ENCODE results near the gene SERP2. TPM values are rescaled to one million over a fixed set of nuclear protein-coding genes. Genes with fewer than 3 reads are reported as not detected.

Gene SERP2
- total RNA-seq, 1 experiment from 2014 or later, result not detected

DNA sequence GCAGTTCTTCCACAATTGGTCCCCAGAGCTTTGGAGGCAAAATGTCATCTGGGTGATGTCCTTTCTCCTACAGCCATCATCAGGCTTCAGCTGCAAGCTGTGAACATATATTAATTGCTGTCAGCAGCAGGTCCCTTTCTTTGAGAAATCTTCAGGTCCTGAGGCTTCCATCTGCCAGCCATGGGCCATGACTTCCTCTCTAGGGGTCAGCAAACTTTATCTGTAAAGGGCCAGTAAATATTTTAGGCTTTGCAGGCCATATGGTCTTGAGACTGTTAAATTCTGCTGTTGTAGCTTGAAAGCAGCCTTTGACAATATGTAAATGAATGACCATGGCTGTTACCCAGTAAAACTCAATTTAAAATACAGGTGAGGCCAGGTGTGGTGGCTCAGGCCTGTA, 27.1 kb downstream of the SERP2 start:
- no peak for DNase-seq (ENCODE audit: low read depth, low spot score)
- in situ Hi-C loops (cut with HindIII; ENCODE audit: low pct_unique_long_range_greater_than_20kb, low sequenced_read_pairs), result no loop called here

DNA sequence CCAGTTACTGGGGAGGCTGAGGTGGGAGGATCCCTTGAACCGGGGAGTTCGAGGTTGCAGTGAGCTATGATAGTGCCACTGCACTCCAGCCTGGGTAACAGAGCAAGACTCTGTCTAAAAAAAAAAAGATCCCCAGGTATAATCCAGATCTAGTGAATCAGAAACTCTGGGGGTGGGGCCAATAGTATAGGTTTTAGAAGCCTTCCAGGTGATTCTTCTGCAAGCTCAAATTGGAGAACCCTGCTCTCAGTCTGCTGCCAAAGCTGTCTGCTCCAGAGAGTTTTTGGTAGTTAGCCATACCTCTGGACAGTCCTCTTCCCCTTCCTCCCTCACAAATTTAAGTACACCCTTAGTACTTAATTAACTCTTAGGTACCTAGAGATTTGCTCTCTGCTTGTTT, 28.0 kb downstream of the SERP2 start:
- no peak for DNase-seq (ENCODE audit: low read depth, low spot score)
- in situ Hi-C loops (cut with HindIII; ENCODE audit: low pct_unique_long_range_greater_than_20kb, low sequenced_read_pairs), result no loop called here

DNA sequence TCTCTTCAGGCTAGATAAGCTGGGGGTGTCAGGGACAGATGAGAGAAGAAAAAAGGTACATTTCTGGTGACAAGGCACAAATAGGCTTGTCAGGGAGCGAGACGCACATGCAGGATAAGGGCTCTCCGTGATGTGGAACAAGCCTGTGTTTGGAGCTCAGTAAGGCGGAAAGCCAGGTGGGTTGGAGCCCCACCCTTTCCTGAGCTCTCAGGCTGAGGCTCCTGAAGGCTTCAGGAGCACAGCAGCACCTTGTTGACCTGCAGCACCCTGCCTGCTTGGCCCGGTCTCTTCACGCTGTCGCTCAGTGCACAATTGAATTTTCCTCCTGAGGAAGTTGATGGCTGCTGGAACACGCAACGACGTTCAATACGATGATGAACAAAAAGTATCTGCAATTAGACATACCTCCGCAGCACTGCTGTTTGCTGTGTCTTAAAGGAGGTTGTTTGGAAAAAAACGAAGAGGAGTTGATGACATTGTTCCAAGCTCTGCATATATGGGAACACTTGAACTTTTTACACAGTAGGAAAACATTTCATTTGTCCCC, 29.3 kb downstream of the SERP2 start:
- in situ Hi-C loops (cut with HindIII; ENCODE audit: low pct_unique_long_range_greater_than_20kb, low sequenced_read_pairs), result no loop called here
- no peak for DNase-seq (ENCODE audit: low read depth, low spot score)

DNA sequence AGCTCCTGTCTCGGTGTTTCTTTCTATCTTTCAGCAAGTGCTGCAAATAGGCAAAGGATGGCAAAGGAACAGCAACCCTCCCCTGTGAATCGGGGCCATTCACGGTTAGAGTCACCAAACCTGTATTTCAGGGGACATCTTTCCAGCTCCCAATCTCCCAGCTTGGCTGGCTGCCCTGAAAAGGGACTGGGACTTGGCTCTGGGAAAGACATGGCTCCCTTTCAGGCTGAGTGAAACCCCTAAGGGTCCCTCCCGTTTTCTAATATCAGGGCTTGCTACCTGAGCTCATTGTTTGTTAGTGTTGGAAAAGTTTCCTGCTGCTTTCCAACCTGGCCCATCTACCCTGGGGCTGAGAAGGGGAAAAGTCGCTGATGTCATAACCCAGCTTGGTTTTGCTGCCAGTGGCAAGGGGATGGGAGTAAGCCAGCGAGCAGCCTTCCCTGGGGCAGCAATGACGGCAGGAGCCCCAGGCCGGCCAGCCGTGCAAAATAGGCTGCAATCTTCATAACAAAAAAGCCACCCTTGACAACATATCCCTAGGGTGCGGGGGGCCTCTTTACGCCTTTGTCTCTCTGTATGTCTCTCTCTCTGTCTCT, 29.9 kb downstream of the SERP2 start:
- DNase-seq (ENCODE audit: low read depth, low spot score), result no peak
- in situ Hi-C loops (cut with HindIII; ENCODE audit: low pct_unique_long_range_greater_than_20kb, low sequenced_read_pairs), result no loop called here

DNA sequence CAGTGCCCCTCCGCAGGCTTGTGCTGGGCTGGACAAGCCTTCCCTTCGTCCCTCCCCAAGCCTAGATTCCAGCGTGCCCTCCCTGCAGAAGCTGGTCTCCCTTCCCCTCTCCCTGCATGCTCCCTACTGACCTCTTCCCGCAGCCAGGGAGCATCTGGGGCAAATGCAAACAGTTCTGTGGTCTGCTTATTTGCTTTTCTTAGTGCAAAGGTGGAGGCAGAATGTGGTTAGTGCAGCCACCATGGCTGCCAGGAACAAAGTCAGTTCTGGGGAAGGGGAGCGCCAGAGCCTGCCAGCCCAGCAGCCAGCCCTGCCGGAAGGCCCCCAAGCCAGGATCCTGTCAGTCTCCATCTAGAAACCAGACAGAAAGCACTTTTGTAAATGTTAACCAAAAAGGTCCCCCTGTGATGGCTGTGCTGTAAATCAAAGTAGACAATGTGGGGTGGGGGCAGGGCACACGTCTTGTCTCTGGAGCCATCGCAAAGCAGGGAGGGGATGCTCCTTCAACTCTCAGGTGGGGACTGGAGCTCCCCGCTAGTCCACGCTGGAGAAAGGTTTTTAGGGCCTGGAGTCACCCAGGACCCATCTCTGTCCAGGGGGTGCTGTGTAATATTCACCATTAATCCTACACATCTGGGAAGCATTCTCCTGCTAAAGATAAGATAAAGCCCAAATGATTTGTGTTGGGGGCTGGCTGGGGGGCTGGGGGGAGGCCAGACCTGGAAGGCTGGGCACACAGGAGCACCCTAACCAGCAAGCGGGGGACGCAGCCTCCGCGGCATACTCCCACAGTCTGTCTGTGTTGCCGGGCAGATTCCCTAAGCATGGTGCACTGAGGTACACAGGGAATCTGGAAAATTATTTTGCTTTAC, 30.9 kb downstream of the SERP2 start:
- DNase-seq (ENCODE audit: low read depth, low spot score), result no peak

DNA sequence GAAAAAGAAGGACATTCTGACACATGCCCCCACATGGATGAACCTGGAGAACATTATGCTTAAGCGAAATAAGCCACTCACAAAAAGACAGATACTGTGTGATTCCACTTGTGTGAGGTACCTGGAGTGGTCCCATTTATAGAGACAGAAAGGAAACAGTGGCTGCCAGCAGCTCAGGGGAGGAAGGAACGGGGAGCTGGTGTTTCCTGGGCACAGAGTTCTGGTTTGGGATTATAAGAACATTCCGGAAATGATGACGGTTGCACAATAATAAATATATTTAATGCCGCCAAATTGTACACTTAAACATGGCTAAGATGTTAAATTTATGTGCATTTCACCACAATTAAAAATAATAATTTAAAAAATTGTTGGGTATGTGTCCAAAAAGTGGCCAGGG, 33.0 kb downstream of the SERP2 start:
- in situ Hi-C loops (cut with HindIII; ENCODE audit: low pct_unique_long_range_greater_than_20kb, low sequenced_read_pairs), result no loop called here
- DNase-seq (ENCODE audit: low read depth, low spot score), result no peak

More for the DNA sequence above, 30.9 kb downstream of the SERP2 start:
- in situ Hi-C loops (cut with HindIII; ENCODE audit: low pct_unique_long_range_greater_than_20kb, low sequenced_read_pairs), result no loop called here

DNA sequence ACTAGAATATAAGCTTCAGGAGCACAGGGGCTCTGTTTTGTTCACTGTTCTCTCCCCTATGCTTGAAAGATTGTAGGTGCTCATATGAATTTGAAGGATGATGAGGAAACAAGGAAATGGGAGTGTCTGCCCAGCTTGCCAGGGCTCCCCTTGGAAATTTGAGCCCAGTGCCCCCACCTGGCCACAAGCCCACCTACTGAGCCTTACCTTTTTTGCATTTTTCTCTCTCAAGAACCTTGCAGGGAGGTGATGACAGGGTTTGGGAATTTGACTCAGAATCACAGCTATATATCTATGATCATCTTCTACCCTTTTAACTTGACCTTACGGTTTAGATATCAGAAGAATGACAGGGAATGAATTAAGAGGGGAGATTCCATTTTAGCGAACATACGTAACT, 33.8 kb downstream of the SERP2 start:
- in situ Hi-C loops (cut with HindIII; ENCODE audit: low pct_unique_long_range_greater_than_20kb, low sequenced_read_pairs), result no loop called here
- DNase-seq (ENCODE audit: low read depth, low spot score), result no peak

DNA sequence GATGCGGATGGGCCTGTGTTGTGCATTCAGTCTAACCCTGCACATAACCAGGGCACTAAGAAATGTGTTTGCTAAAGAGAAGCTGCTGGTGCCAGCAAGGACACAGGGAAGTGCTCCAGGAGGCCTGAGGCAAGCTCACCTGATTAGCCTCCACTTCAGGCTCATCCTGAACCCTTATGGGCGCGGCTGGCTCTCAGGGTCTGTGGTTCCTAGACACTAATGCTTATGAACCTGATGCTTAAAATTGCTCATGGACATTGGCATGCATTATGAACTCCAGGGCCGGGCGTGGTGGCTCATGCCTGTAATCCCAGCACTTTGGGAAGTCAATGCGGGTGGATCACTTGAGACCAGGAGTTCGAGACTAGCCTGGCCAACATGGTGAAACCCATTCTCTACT, 34.3 kb downstream of the SERP2 start:
- no peak for DNase-seq (ENCODE audit: low read depth, low spot score)
- in situ Hi-C loops (cut with HindIII; ENCODE audit: low pct_unique_long_range_greater_than_20kb, low sequenced_read_pairs), result no loop called here

DNA sequence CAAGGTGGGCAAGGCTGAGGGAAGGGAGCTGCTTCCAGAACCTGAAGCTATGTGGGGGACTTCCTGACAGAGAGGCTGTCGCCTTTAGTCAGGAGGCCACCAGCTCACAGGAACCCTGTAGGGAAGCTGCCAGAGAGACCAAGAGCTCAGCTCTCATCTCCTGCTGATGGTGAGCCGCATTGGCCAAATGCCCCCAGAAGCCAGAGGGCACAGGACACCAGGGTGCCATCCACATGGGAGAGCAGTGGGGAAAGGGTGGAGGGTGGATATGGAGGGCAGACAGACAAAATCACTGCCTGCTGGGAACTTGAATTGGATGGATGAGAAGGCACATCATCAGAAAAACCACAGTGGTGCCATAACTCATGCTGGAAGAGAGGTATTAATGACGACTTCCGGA, 36.0 kb downstream of the SERP2 start:
- in situ Hi-C loops (cut with HindIII; ENCODE audit: low pct_unique_long_range_greater_than_20kb, low sequenced_read_pairs), result no loop called here
- DNase-seq (ENCODE audit: low read depth, low spot score), result no peak

DNA sequence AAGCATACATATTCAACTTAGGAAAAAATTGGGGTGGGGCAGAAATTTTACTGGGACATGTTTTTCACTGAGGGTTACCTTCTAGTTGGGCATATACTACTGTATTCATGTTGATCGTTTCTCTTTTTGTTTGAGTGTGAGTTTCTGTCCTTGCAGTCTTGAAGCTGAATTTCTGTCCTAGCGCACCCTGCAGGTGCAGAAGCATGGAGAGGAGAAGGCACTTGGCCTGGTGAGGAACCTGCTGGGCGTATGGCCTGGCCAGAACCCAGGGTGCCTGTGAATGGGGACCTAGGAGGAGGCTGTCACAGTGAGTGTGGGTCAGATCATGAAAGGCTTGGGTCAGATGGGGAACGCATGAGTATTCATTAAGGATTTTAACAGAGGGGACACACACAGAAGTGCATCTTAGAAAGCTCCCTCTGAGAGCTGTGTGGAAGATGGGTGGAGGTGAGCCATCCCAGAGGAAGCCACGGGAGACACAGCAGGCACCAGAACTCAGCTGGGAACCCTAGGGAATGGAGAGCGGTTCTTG, 36.8 kb downstream of the SERP2 start:
- in situ Hi-C loops (cut with HindIII; ENCODE audit: low pct_unique_long_range_greater_than_20kb, low sequenced_read_pairs), result no loop called here

DNA sequence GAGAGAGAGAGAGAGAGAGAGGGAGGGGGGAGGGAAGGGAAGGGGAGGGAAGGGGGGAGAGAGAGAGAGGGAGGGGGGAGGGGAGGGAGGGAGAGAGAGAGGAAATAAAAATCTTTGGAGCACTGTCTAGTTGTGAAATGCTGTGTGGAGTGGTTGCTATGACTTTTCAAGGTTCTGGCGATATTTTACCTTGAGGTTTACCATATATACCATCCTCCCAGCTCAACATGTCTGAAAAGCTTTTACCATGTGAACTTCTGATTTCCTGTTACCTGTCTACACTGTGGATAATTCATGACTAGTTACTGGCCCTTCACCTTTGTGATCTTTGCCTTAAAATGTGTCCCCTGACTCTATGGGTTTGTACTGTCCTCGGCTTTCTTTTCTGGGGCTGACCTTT, 38.2 kb downstream of the SERP2 start:
- no peak for DNase-seq (ENCODE audit: low read depth, low spot score)
- in situ Hi-C loops (cut with HindIII; ENCODE audit: low pct_unique_long_range_greater_than_20kb, low sequenced_read_pairs), result no loop called here

More for the DNA sequence above, 36.8 kb downstream of the SERP2 start:
- DNase-seq (ENCODE audit: low read depth, low spot score), result no peak

DNA sequence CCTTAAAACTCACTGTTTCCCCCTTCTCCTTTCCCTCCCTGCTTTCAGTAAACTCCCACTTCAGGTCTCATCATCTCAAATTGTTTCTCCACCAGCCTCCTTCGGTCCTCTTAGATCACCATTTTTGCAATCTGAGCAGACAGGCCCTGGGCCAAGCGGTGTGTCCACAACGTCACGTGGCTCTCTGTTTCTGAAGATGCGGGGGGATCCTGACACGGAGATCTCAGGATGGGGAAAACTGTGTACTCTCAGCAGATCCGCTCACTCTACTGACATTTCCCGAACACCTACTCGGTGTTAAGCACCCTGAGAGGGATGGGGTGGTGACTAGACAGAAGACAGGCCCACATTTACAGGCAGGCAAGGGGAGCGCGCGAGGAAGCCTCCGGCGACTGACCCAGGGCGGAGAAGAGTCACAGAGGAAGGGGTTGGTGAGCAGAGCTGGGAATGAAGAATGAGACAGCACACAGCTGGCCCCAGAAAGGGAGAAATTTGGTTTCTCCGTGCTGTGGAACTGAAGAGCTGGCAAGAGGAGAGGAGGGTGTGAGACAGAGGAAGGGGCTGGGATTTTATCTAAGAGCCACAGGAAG, 38.8 kb downstream of the SERP2 start:
- DNase-seq (ENCODE audit: low read depth, low spot score), result no peak
- in situ Hi-C loops (cut with HindIII; ENCODE audit: low pct_unique_long_range_greater_than_20kb, low sequenced_read_pairs), result no loop called here

DNA sequence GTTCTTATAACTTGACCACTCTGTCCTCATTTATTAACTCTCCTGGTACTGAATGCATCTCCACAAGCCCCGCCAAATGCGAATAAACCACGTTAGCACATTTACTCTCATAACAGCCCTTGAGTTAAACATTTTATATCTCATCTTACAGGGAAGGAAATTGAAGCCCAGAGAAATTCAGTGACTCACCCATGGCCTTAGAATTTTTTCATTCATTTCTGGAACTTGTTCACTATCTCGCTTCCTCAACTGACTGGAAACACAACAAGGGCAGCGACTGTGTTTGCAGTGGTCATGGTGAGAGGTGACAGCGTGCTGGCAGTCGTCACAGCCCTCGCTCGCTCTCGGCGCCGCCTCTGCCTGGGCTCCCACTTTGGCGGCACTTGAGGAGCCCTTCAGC, 39.5 kb downstream of the SERP2 start:
- in situ Hi-C loops (cut with HindIII; ENCODE audit: low pct_unique_long_range_greater_than_20kb, low sequenced_read_pairs), result no loop called here
- DNase-seq (ENCODE audit: low read depth, low spot score), result no peak

DNA sequence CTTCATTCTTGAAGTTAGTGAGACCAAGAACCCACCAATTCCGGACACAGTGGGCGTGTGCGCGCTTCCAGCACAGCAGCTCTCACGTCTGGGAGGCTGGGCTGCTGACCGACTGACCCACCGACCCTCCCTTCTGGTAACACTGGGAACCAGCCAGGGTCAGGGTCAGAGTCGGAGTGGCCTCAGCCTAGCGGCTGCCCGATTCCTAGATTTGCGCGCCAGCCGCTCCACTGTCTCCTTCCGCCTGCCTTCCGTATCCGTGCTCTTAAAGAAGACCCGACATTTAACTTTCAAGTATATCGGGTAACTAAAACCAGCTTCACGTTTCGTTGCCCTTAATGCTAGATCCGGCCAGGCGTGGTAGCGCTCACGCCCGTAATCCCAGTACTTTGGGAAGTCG, 41.1 kb downstream of the SERP2 start:
- no peak for DNase-seq (ENCODE audit: low read depth, low spot score)
- in situ Hi-C loops (cut with HindIII; ENCODE audit: low pct_unique_long_range_greater_than_20kb, low sequenced_read_pairs), result no loop called here

DNA sequence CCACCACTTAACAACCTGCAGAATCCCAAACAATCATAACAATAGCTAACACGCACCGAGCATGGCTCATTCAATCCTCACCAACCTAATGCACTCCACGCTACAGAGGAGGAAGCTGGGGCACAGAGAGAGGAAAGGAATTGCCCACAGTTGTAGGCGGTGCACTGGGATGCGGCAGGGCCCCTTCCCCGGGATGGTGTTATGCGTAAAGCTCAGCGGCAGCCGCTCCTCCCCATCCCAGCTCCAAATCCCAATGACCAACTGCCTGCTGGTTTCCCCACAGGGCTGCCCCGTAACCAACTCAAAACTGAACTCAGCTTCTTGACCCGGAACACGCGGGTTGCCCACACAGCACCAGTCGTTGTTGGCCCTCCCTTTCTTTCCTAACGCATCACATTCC, 42.2 kb downstream of the SERP2 start:
- no peak for DNase-seq (ENCODE audit: low read depth, low spot score)
- in situ Hi-C loops (cut with HindIII; ENCODE audit: low pct_unique_long_range_greater_than_20kb, low sequenced_read_pairs), result no loop called here

DNA sequence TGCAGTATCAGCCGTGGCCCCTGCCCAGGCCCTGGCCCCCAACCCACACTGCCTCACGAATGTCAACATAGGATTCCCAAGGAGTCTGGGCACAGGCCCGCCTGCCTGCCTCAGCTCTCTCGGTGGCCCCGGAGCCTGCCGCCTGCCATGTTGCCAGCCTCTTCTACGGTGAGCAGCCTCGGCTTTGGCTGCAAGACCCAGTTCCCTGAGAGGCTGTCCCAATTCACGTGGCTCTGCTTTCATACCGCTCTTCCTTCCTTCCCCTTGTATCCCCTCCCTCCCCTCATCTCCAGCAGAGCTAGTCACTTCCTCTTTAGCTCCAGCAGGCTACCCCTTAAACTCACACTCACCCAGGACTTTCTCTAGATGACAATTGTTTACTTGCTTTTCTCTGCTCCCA, 42.7 kb downstream of the SERP2 start:
- in situ Hi-C loops (cut with HindIII; ENCODE audit: low pct_unique_long_range_greater_than_20kb, low sequenced_read_pairs), result no loop called here
- DNase-seq (ENCODE audit: low read depth, low spot score), result no peak

DNA sequence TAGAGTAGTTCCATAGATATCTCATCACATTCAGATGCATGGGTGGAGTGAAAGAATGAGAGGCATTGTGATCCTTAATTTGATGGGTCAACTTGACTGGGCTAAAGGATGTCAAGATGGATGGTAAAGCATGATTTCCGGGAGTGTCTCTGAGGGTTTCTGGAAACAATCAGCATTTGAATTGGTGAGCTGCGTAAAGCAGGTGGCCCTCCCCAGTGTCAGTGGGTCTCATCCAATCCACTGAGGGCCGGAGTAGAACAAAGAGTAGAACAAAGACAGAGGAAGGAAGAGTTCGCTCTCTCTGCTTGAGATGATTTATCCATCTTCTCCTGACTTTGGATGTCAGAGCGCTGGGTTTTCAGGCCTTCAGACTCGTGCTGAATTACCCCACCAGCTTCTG, 43.1 kb downstream of the SERP2 start:
- in situ Hi-C loops (cut with HindIII; ENCODE audit: low pct_unique_long_range_greater_than_20kb, low sequenced_read_pairs), result no loop called here
- no peak for DNase-seq (ENCODE audit: low read depth, low spot score)

DNA sequence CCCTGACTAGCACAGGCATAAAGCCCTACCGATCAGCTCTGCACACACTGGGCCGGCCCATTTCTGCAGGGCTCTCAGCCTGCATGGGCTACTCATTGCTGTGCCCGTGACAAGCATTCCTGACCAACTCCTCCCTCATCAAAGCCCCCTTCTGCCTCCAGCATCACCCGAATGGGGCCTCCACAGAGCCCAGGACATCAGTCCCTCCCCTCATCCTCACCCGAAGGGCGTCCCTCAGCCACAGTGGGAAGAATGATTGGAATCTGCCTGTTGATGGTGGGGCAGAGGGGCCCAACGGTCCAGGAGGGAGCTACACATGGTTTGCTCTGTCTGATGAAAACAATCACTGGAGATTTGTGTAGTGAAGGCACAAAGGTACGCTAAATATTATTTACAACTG, 43.8 kb downstream of the SERP2 start:
- in situ Hi-C loops (cut with HindIII; ENCODE audit: low pct_unique_long_range_greater_than_20kb, low sequenced_read_pairs), result no loop called here
- no peak for DNase-seq (ENCODE audit: low read depth, low spot score)

Measured in SK-MEL-5 (cell line).